ENCODE results near the gene APBB1. TPM values are rescaled to one million over a fixed set of nuclear protein-coding genes. Genes with fewer than 3 reads are reported as not detected.

APBB1 gene
- total and polyA plus RNA-seq, 2 of the 4 experiments (the other 2 are of a cell fraction): 39.4 to 44.1 TPM

GRCh38 chr11:6354651-6355485, 64.0 kb downstream of the APBB1 start:
- Histone ChIP-seq H3K4me1 (ENCODE audit: control insufficient read depth, insufficient read depth, low read length) (peaks cover 11% of the 10 kb centered on the region), H3K4ac (ENCODE audit: low read depth, low read length) (no peak overlapping the region), H3K56ac (ENCODE audit: extremely low read depth, insufficient read depth, low read length) (no peak overlapping the region), H2BK20ac (ENCODE audit: low read depth, low read length) (peak overlapping the region; percentile 15; the same call in 1 of the 2 replicates), H3K9me3 (ENCODE audit: control insufficient read depth, insufficient read depth, low read length) (no peaks in the 10 kb centered on the region), H3K4me2 (ENCODE audit: low read depth, low read length) (no peak overlapping the region), H3K4me3 (ENCODE audit: insufficient read depth, low read depth, low read length) (no peak overlapping the region), H3K27me3 (ENCODE audit: control insufficient read depth, insufficient read depth, low read length) (no peaks in the 10 kb centered on the region), H2BK15ac (ENCODE audit: low read depth, low read length) (no peak overlapping the region), H2AK5ac (ENCODE audit: low read depth, low read length) (no peak overlapping the region), H2AK9ac (replicated peaks; ENCODE audit: low read depth, low read length, poor library complexity) (peak overlapping the region; percentile 45), H3K9me1 (ENCODE audit: insufficient read depth, low read length) (peaks cover 7% of the 10 kb centered on the region), H4K8ac (ENCODE audit: low read depth in 2 of 2, low read length in 2 of 2) (no peak overlapping the region; a peak in 1 of 4 replicates), H2BK120ac (ENCODE audit: low read depth, low read length) (no peak overlapping the region), H4K5ac (ENCODE audit: low read depth, low read length) (no peak overlapping the region), H3K23ac (ENCODE audit: low read depth, low read length) (no peak overlapping the region), H3K79me1 (ENCODE audit: low read depth in 1 of 2, low read length in 2 of 2) (no peaks in the 10 kb centered on the region), H3K14ac (replicated peaks; ENCODE audit: low read depth, low read length) (no peak overlapping the region), H3K9ac (ENCODE audit: low read depth, low read length) (no peak overlapping the region), H2AFZ (replicated peaks; ENCODE audit: low read length, poor library complexity) (peak overlapping the region; percentile 59), H3K27ac (ENCODE audit: insufficient read depth, low read length) (no peak overlapping the region), H4K20me1 (ENCODE audit: insufficient read depth, low read length) (no peaks in the 10 kb centered on the region), H3K36me3 (ENCODE audit: control insufficient read depth, insufficient read depth, low read length) (no peaks in the 10 kb centered on the region), H2BK5ac (ENCODE audit: low read depth, low read length, poor library complexity, severe bottlenecking) (no peak overlapping the region), H3K18ac (ENCODE audit: low read depth, low read length) (no peak overlapping the region), H4K91ac (ENCODE audit: insufficient read depth, low read depth, low read length) (no peak overlapping the region)
- ChIA-PET CTCF (interaction anchor here (1.2 to 4.8 kb wide), 4 partner anchors 8 to 104 kb away, joined by 3 to 49 read pairs (median 24); no protein-coding TSS in a partner anchor), POLR2A (ENCODE audit: unreplicated experiment) (no interaction called here)
- intact Hi-C loops (cut with micrococcal nuclease) (no loop called here), dilution Hi-C loops (cut with HindIII; ENCODE audit: low sequenced_read_pairs, unreplicated experiment) (no loop called here), in situ Hi-C loops (cut with MboI; ENCODE audit: low sequenced_read_pairs) (loop anchor here (5.0 to 25.0 kb wide), 3 partner anchors 108 to 668 kb away; partner anchors contain the start of genes TRIM22 and TRIM5)
- ATAC-seq (ENCODE audit: low read depth): no peak
- TF ChIP-seq ELK1 (IDR thresholded peaks at IDR 0.05; ENCODE audit: borderline replicate concordance, low read depth, low read length) (no peak), RCOR1 (IDR thresholded peaks at IDR 0.05; ENCODE audit: insufficient replicate concordance, low read length) (no peak), MAZ (IDR thresholded peaks at IDR 0.05; ENCODE audit: borderline replicate concordance, low read depth, low read length) (no peak), SMC3 (IDR thresholded peaks at IDR 0.05; ENCODE audit: low read depth, low read length) (no peak), NFE2L2 (IDR thresholded peaks at IDR 0.05; ENCODE audit: low read depth, low read length) (no peak), RFX5 (IDR thresholded peaks at IDR 0.05; ENCODE audit: low read depth, low read length) (no peak), CTCF (conservative IDR thresholded peaks at IDR 0.05; ENCODE audit: low read depth, low read length) (no peak), USF2 (IDR thresholded peaks at IDR 0.05; ENCODE audit: low read depth, low read length) (no peak), BHLHE40 (IDR thresholded peaks at IDR 0.05; ENCODE audit: low read depth, low read length) (no peak), MXI1 (IDR thresholded peaks at IDR 0.05; ENCODE audit: borderline replicate concordance, low read depth, low read length) (no peak), RAD21 (IDR thresholded peaks at IDR 0.05; ENCODE audit: low read length) (no peak), CHD1 (IDR thresholded peaks at IDR 0.05; ENCODE audit: low read depth, low read length) (no peak), POLR2A (IDR thresholded peaks at IDR 0.05; ENCODE audit: low read depth, low read length) (no peak)
- no CpG with 5 or more reads among the region's 4 CpGs for WGBS, 2 experiments (ENCODE audit: extremely low coverage in 2 of 2, insufficient read length in 1 of 2)
- BruUV-seq (replicated peaks): no TSS peak
- no peak for DNase-seq
